K562 (cell line): ENCODE data around the gene NUDT2. TPM values are rescaled to one million over a fixed set of nuclear protein-coding genes. Genes with fewer than 3 reads are reported as not detected.

Source experiments
- ATAC-seq: fragments of 200-7000 bp; cut with Tn5 transposase; 3 replicates; pipeline ENCODE4 v1.9.1; 2020; ENCODE audit warnings: moderate library complexity
- BruUV-seq: library from RNA; stranded (reverse); fragments of 400-500 nt; replicated peaks from 2 replicates; lab custom pipeline; 2021; lab: Mats Ljungman, UMichigan
- CTCF ChIA-PET: fragments of 300-600 bp; formaldehyde crosslinking; extraction: SDS; loops from one replicate; lab custom pipeline; 2021; ENCODE audit warnings: low intra/inter-chr PET ratio; lab: Yijun Ruan, JAX
- POLR2A ChIA-PET: fragments of 300-600, 350-650 bp; sonication (Branson Sonifier 250); formaldehyde crosslinking; extraction: SDS; loops from one replicate; lab custom pipeline; 2021; ENCODE audit warnings: antibody characterized with exemption, inconsistent platforms; lab: Yijun Ruan, JAX
- DNase-seq, 4 experiments: peaks; one replicate each; pipeline versions ENCODE4 v3.0.0 to v3.0.0-alpha.2; 2011 to 2018; ENCODE audit warnings: low spot score in 3 of 4, mixed read lengths in 3 of 4; ENCODE audit errors: extremely low read depth in 1 of 4
- FAIRE-seq: peaks from 2 replicates; lab custom pipeline; 2011; peaks lifted over from hg19 to GRCh38; lab: Jason Lieb, UNC
- H2AFZ ChIP-seq: 2 replicates; pipeline ENCODE4 v1.6.0; 2011; ENCODE audit warnings: low read depth, low read length, control low read depth, inconsistent platforms
- H3K27ac ChIP-seq: fragments of 200-600 bp; 3 replicates; pipeline ENCODE4 v1.8.0; 2011; ENCODE audit warnings: low read depth, mild to moderate bottlenecking, control low read depth, inconsistent platforms, low read length, moderate library complexity, mixed read lengths; ENCODE audit errors: extremely low read depth
- H3K27me3 ChIP-seq, 2 experiments: fragments of 300-600 bp in 1 of 2; 2 replicates in 1 of 2; 3 replicates in 1 of 2; pipeline versions ENCODE4 v1.6.0 to v1.8.0; 2011; ENCODE audit warnings: inconsistent platforms in 2 of 2, low read length in 2 of 2, mild to moderate bottlenecking in 1 of 2, mixed read lengths in 1 of 2, moderate library complexity in 1 of 2; ENCODE audit not compliant: control insufficient read depth in 2 of 2, insufficient read depth in 2 of 2
- H3K36me3 ChIP-seq: fragments of 300-600 bp; 3 replicates; pipeline ENCODE4 v1.8.0; 2011; ENCODE audit warnings: mild to moderate bottlenecking, low read length, inconsistent platforms; ENCODE audit not compliant: control insufficient read depth, insufficient read depth
- H3K4me1 ChIP-seq, 2 experiments: fragments of 200-600 bp in 1 of 2; replicated peaks in 1 of 2; 2 replicates in 1 of 2; 3 replicates in 1 of 2; pipeline versions ENCODE4 v1.5.1 to v1.8.0; 2011; ENCODE audit warnings: inconsistent platforms in 2 of 2, low read length in 2 of 2, mild to moderate bottlenecking in 1 of 2, mixed read lengths in 1 of 2, moderate library complexity in 1 of 2; ENCODE audit not compliant: control insufficient read depth in 2 of 2, insufficient read depth in 2 of 2
- H3K4me2 ChIP-seq: 2 replicates; pipeline ENCODE4 v1.6.1; 2011; ENCODE audit warnings: low read length, control low read depth, inconsistent platforms, mixed read lengths; ENCODE audit not compliant: insufficient read depth
- H3K4me3 ChIP-seq: fragments of 200-600 bp; sonication (generic), shearing (Covaris generic); 2 replicates; pipeline ENCODE4 v1.5.1; 2016; ENCODE audit warnings: control low read depth, inconsistent platforms
- H3K79me2 ChIP-seq: fragments of 200-600 bp; 3 replicates; pipeline ENCODE4 v1.8.0; 2011; ENCODE audit warnings: low read length, inconsistent platforms; ENCODE audit not compliant: control insufficient read depth, insufficient read depth
- H3K9ac ChIP-seq, 2 experiments: 2 replicates each; pipeline versions ENCODE4 v1.6.0 to v1.6.1; 2011; ENCODE audit warnings: low read depth in 2 of 2, low read length in 2 of 2, control low read depth in 1 of 2, inconsistent platforms in 1 of 2, mild to moderate bottlenecking in 1 of 2, mixed read lengths in 1 of 2; ENCODE audit not compliant: insufficient read depth in 1 of 2
- H3K9me1 ChIP-seq: one replicate; pipeline ENCODE4 v1.6.0; 2011; ENCODE audit warnings: inconsistent platforms, mild to moderate bottlenecking, low read length, moderate library complexity; ENCODE audit not compliant: control insufficient read depth, insufficient read depth
- H3K9me3 ChIP-seq: replicated peaks from 2 replicates; pipeline ENCODE4 v1.5.1; 2011; ENCODE audit warnings: low read depth, low read length, inconsistent platforms; ENCODE audit not compliant: control insufficient read depth, insufficient read depth
- H4K20me1 ChIP-seq: replicated peaks from 2 replicates; pipeline ENCODE4 v1.6.1; 2011; ENCODE audit warnings: low read length, inconsistent platforms, mixed read lengths; ENCODE audit not compliant: control insufficient read depth, insufficient read depth
- BACH1 ChIP-seq: fragments of 200-800 bp; sonication (Bioruptor generic); IDR thresholded peaks from 2 replicates; pipeline ENCODE4 v1.6.1; 2016; ENCODE audit warnings: missing genetic modification characterization, missing compliant biosample characterization
- BHLHE40 ChIP-seq: IDR thresholded peaks from 2 replicates; pipeline ENCODE4 v1.6.1; 2011; ENCODE audit warnings: low read length, improper control_type of control experiment
- C11orf30 ChIP-seq: fragments of 450-650 bp; IDR thresholded peaks from 2 replicates; pipeline ENCODE4 v1.6.1; 2016; ENCODE audit warnings: low read depth, mild to moderate bottlenecking
- MAFF ChIP-seq: IDR thresholded peaks from 2 replicates; pipeline ENCODE4 v1.6.1; 2012; ENCODE audit warnings: low read length, improper control_type of control experiment
- MAFK ChIP-seq: IDR thresholded peaks from 2 replicates; pipeline ENCODE4 v1.6.1; 2011; ENCODE audit warnings: low read length, improper control_type of control experiment
- NFE2L1 ChIP-seq: fragments of 450-650 bp; IDR thresholded peaks from 2 replicates; pipeline ENCODE4 v1.6.1; 2016; ENCODE audit warnings: missing genetic modification characterization, low read depth, mild to moderate bottlenecking, missing compliant biosample characterization, moderate library complexity, borderline replicate concordance
- NFYB ChIP-seq: IDR thresholded peaks from 2 replicates; pipeline ENCODE4 v1.6.1; 2011; ENCODE audit warnings: mild to moderate bottlenecking, moderate library complexity; ENCODE audit not compliant: insufficient read length; ENCODE audit errors: extremely low read depth
- POLR3A ChIP-seq: IDR thresholded peaks from 2 replicates; pipeline ENCODE4 v1.6.1; 2011; ENCODE audit warnings: borderline replicate concordance, mild to moderate bottlenecking, moderate library complexity; ENCODE audit not compliant: insufficient read length, insufficient read depth; ENCODE audit errors: extremely low read depth
- XRCC4 ChIP-seq: IDR thresholded peaks from one replicate; pipeline ENCODE4 v1.6.1; 2011; ENCODE audit not compliant: insufficient read depth, insufficient read length; ENCODE audit errors: extremely low read depth
- ZC3H4 ChIP-seq: sonication (generic); formaldehyde crosslinking; IDR thresholded peaks from 2 replicates; pipeline ENCODE4 v1.9.0; 2021; ENCODE audit warnings: missing genetic modification reagents, borderline replicate concordance
- ZNF316 ChIP-seq: fragments of 450-650 bp; IDR thresholded peaks from 2 replicates; pipeline ENCODE4 v1.6.1; 2016
- ZNF551 ChIP-seq: fragments of 250-450 bp; sonication (Bioruptor Pico); IDR thresholded peaks from 2 replicates; pipeline ENCODE4 v1.5.0; 2021; ENCODE audit warnings: mild to moderate bottlenecking, moderate library complexity
- ZNF644 ChIP-seq: fragments of 200-800 bp; sonication (Bioruptor generic); IDR thresholded peaks from 2 replicates; pipeline ENCODE4 v1.6.1; 2016; ENCODE audit warnings: low read depth, missing genetic modification characterization, missing compliant biosample characterization
- ZZZ3 ChIP-seq: fragments of 450-650 bp; IDR thresholded peaks from 2 replicates; pipeline ENCODE4 v1.6.1; 2016; ENCODE audit warnings: antibody characterized with exemption, mild to moderate bottlenecking, moderate library complexity
- WGBS: fragments of 100-300 bp; shearing (Covaris generic); methylation state at CpG from one replicate; pipeline ENCODE4 v1.1.6; 2016; ENCODE audit warnings: low coverage, mixed read lengths; ENCODE audit not compliant: insufficient coverage; ENCODE audit errors: missing lambda C conversion rate; 5-methylcytosine and 5-hydroxymethylcytosine counted together
- in situ Hi-C: fragments of 300-500 bp; cut with MboI; formaldehyde crosslinking; loops from 4 replicates; pipeline ENCODE4 v1.15.0; 2018; ENCODE audit warnings: inconsistent platforms, mixed read lengths
- intact Hi-C: fragments of 100-400 bp; cut with micrococcal nuclease; formaldehyde crosslinking; loops from 2 replicates; pipeline ENCODE4 v1.14.2; 2022
- polyA plus RNA-seq, 8 experiments: library from polyadenylated mRNA; depleted of rRNA in 4 of 8; stranded (reverse) in 5 of 8; unstranded in 3 of 8; fragments of >200 nt; fragmentation: Nextera tagmentation in 2 of 8; fragmentation: Illumina TruSeq in 1 of 8; extraction: Ambion mirVana in 2 of 8; extraction: Trizol in 1 of 8; gene quantifications; 2 replicates each; pipeline versions ENCODE4 v1.2.1 to v1.2.3, GENCODE V29; 2011 to 2014; ENCODE audit warnings: inconsistent platforms in 1 of 8, missing spikeins in 1 of 8
- total RNA-seq, 7 experiments: library from RNA; depleted of rRNA in 6 of 7; stranded (reverse); fragments of >200 nt in 6 of 7; fragmentation: Illumina TruSeq in 2 of 7; extraction: Trizol in 2 of 7; gene quantifications; 2 replicates each; pipeline versions ENCODE4 v1.2.1 to v1.2.3, GENCODE V29; 2011 to 2021; ENCODE audit warnings: low replicate concordance in 1 of 7
- TF ChIP-seq, protein P1 (sequence below): sonication (generic); formaldehyde crosslinking; IDR thresholded peaks from 2 replicates; pipeline ENCODE4 v1.8.0; 2022; ENCODE audit warnings: mild to moderate bottlenecking, low read depth, missing genetic modification reagents
- TF ChIP-seq, protein P2 (sequence below): sonication (generic); formaldehyde crosslinking; IDR thresholded peaks from 2 replicates; pipeline ENCODE4 v1.9.0; 2022; ENCODE audit warnings: mild to moderate bottlenecking, missing genetic modification reagents

The NUDT2 gene
- total and polyA plus RNA-seq, 9 of the 15 experiments (the other 6 are each of a cell fraction or from before 2014, with no cell fraction given): 11.5 to 28.1 (median 19.0) TPM

- no peaks in the 10 kb centered on the region for H3K9me3 ChIP-seq
- ChIA-PET CTCF (no interaction called here), POLR2A (interaction anchor here (0.6 kb wide), 1 partner anchor 12 kb away, joined by 3 read pairs; no protein-coding TSS in a partner anchor)
- ATAC-seq (no peak), FAIRE-seq (no peak), DNase-seq (no peak)
- H3K27me3 ChIP-seq: no peaks in the 10 kb centered on the region
- H3K27ac ChIP-seq: no peak overlapping the region
- BruUV-seq: no TSS peak
- intact Hi-C loops: no loop called here
- no peak overlapping the region for H3K4me3 ChIP-seq
- no peaks in the 10 kb centered on the region for H3K79me2 ChIP-seq
- no peak overlapping the region for H3K9ac ChIP-seq
- in situ Hi-C loops: no loop called here
- no peaks in the 10 kb centered on the region for H4K20me1 ChIP-seq
- peaks cover 0 to 4% of the 10 kb centered on the region in 2 experiments; a peak in 2 of 5 replicates for H3K4me1 ChIP-seq
- H2AFZ ChIP-seq: no peak overlapping the region
- TF ChIP-seq BACH1 (tag) (no peak), POLR3A (no peak)
- TF ChIP-seq, protein P1, sequence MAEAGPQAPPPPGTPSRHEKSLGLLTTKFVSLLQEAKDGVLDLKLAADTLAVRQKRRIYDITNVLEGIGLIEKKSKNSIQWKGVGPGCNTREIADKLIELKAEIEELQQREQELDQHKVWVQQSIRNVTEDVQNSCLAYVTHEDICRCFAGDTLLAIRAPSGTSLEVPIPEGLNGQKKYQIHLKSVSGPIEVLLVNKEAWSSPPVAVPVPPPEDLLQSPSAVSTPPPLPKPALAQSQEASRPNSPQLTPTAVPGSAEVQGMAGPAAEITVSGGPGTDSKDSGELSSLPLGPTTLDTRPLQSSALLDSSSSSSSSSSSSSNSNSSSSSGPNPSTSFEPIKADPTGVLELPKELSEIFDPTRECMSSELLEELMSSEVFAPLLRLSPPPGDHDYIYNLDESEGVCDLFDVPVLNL (CRISPR knock-in tag): no peak
- H3K4me2 ChIP-seq: no peak overlapping the region
- H3K9me1 ChIP-seq: no peaks in the 10 kb centered on the region
- 17% methylated on average over 3 of the region's 3 CpGs for WGBS
- no peaks in the 10 kb centered on the region for H3K36me3 ChIP-seq
Measured at GRCh38 chr9:34386656-34387055, 57.3 kb downstream of the NUDT2 start.

DNA sequence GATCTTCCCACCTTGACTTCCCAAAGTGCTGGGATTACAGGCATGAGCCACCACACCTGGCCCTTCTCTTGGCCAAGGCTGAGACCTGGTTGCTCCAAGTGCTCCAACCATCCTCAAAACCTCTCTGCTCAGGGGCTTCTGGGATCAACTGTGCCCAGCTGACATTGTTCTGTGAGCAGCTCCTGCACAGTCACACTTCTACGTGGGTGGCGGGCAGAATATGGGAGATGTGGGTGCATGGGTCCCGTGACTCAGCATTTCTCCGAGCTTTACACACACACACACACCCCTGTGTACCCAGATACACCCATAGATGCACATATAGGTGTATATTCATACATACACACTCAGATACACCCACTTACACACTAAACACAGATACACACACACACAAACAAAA is 57.9 kb downstream of the NUDT2 start:
- BruUV-seq: no TSS peak
- no peaks in the 10 kb centered on the region for H3K79me2 ChIP-seq
- H3K9me1 ChIP-seq: no peaks in the 10 kb centered on the region
- H2AFZ ChIP-seq: no peak overlapping the region
- WGBS: 21% methylated on average over 4 of the region's 4 CpGs
- H3K27ac ChIP-seq: no peak overlapping the region
- CTCF ChIA-PET: no interaction called here
- no peaks in the 10 kb centered on the region for H3K36me3 ChIP-seq
- H3K9me3 ChIP-seq: no peaks in the 10 kb centered on the region
- POLR2A ChIA-PET: no interaction called here
- H3K27me3 ChIP-seq: no peaks in the 10 kb centered on the region
- H3K9ac ChIP-seq: no peak overlapping the region
- no peak for FAIRE-seq
- no peak overlapping the region for H3K4me3 ChIP-seq
- no peak overlapping the region for H3K4me2 ChIP-seq
- ATAC-seq: no peak
- H4K20me1 ChIP-seq: no peaks in the 10 kb centered on the region
- intact Hi-C loops (no loop called here), in situ Hi-C loops (no loop called here)
- peaks cover 0 to 4% of the 10 kb centered on the region in 2 experiments; a peak in 2 of 5 replicates for H3K4me1 ChIP-seq
- DNase-seq: peak in 1 of 4 experiments; percentile 11
- TF ChIP-seq BHLHE40 (no peak), XRCC4 (no peak), ZC3H4 (CRISPR knock-in tag) (no peak), NFE2L1 (peak; percentile 48), MAFK (peak; percentile 26; the same call in 1 of the 2 replicates), NFYB (no peak), ZNF316 (peak; percentile 64), ZNF551 (CRISPR knock-in tag) (no peak), ZZZ3 (no peak), ZNF644 (tag) (no peak), C11orf30 (peak; percentile 57; the same call in 1 of the 2 replicates), MAFF (peak; percentile 42; the same call in 1 of the 2 replicates)
- TF ChIP-seq, protein P2, sequence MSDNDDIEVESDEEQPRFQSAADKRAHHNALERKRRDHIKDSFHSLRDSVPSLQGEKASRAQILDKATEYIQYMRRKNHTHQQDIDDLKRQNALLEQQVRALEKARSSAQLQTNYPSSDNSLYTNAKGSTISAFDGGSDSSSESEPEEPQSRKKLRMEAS (CRISPR knock-in tag): no peak
